ENCODE data around the gene PDZD7.

The PDZD7 gene

GRCh38 chr10:100989088-100989487 is 41.8 kb downstream of the PDZD7 start (continued):
- no peak for TF ChIP-seq ISL1 (CRISPR knock-in tag; IDR thresholded peaks at IDR 0.05)
- no peak for TF ChIP-seq BACH2 (CRISPR knock-in tag; IDR thresholded peaks at IDR 0.05; ENCODE audit: borderline replicate concordance)
- no peak for TF ChIP-seq ZNF565 (CRISPR knock-in tag; conservative IDR thresholded peaks at IDR 0.05; ENCODE audit: low read depth)

- TF ChIP-seq ZFP30 (CRISPR knock-in tag; IDR thresholded peaks at IDR 0.05) (no peak), ZC3H10 (CRISPR knock-in tag; IDR thresholded peaks at IDR 0.05) (no peak), CSRNP3 (CRISPR knock-in tag; IDR thresholded peaks at IDR 0.05) (no peak), ZFP3 (CRISPR knock-in tag; IDR thresholded peaks at IDR 0.05) (no peak), ISL1 (CRISPR knock-in tag; IDR thresholded peaks at IDR 0.05) (no peak), ARNTL (CRISPR knock-in tag; IDR thresholded peaks at IDR 0.05; ENCODE audit: borderline replicate concordance, low read depth) (no peak), SNAI2 (CRISPR knock-in tag; IDR thresholded peaks at IDR 0.05) (no peak), ZNF565 (CRISPR knock-in tag; conservative IDR thresholded peaks at IDR 0.05; ENCODE audit: low read depth) (no peak), GLIS3 (CRISPR knock-in tag; IDR thresholded peaks at IDR 0.05) (no peak), ZNF70 (CRISPR knock-in tag; IDR thresholded peaks at IDR 0.05) (no peak), POU6F1 (CRISPR knock-in tag; IDR thresholded peaks at IDR 0.05; ENCODE audit: borderline replicate concordance, low read depth) (no peak), RARB (CRISPR knock-in tag; IDR thresholded peaks at IDR 0.05) (no peak), PATZ1 (CRISPR knock-in tag; IDR thresholded peaks at IDR 0.05; ENCODE audit: borderline replicate concordance) (no peak), BACH2 (CRISPR knock-in tag; IDR thresholded peaks at IDR 0.05; ENCODE audit: borderline replicate concordance) (no peak), CSDC2 (CRISPR knock-in tag; IDR thresholded peaks at IDR 0.05) (no peak), CREB5 (CRISPR knock-in tag; IDR thresholded peaks at IDR 0.05; ENCODE audit: low read depth) (no peak), ZNF8 (CRISPR knock-in tag; IDR thresholded peaks at IDR 0.05) (no peak), ESRRG (CRISPR knock-in tag; IDR thresholded peaks at IDR 0.05) (no peak), OSR1 (CRISPR knock-in tag; IDR thresholded peaks at IDR 0.05) (no peak)
- ATAC-seq = no peak
Observed at GRCh38 chr10:100988166-100988565, 42.8 kb downstream of the PDZD7 start.

GRCh38 chr10:100987685-100988049 is 43.3 kb downstream of the PDZD7 start:
- peak; percentile 20 for ATAC-seq
- TF ChIP-seq ARNTL (CRISPR knock-in tag; IDR thresholded peaks at IDR 0.05; ENCODE audit: borderline replicate concordance, low read depth) (no peak), TOX (CRISPR knock-in tag; IDR thresholded peaks at IDR 0.05; ENCODE audit: borderline replicate concordance) (no peak), ZC3H10 (CRISPR knock-in tag; IDR thresholded peaks at IDR 0.05) (no peak), GLIS3 (CRISPR knock-in tag; IDR thresholded peaks at IDR 0.05) (no peak), RARB (CRISPR knock-in tag; IDR thresholded peaks at IDR 0.05) (no peak), CREB5 (CRISPR knock-in tag; IDR thresholded peaks at IDR 0.05; ENCODE audit: low read depth) (no peak), OSR1 (CRISPR knock-in tag; IDR thresholded peaks at IDR 0.05) (no peak), ZNF70 (CRISPR knock-in tag; IDR thresholded peaks at IDR 0.05) (no peak), CSDC2 (CRISPR knock-in tag; IDR thresholded peaks at IDR 0.05) (no peak), BACH2 (CRISPR knock-in tag; IDR thresholded peaks at IDR 0.05; ENCODE audit: borderline replicate concordance) (no peak), SNAI2 (CRISPR knock-in tag; IDR thresholded peaks at IDR 0.05) (no peak), PATZ1 (CRISPR knock-in tag; IDR thresholded peaks at IDR 0.05; ENCODE audit: borderline replicate concordance) (no peak), ISL1 (CRISPR knock-in tag; IDR thresholded peaks at IDR 0.05) (no peak)

Measured in SK-N-SH treated with all-trans-retinoic acid at 6 μM for 48 hours (cell line).